Measurements from ENCODE around the gene ITK.
"Not testable (repeated sequence)": the region's sequence is repeated elsewhere in the genome, so short reads cannot be mapped to it uniquely, and the experiment has no call there.

GRCh38 chr5:157185122-157185521, 4.5 kb downstream of the ITK start:
- not testable (repeated sequence) for TF ChIP-seq FOXA1 (IDR thresholded peaks at IDR 0.05); SP1 (IDR thresholded peaks at IDR 0.05); JUND (IDR thresholded peaks at IDR 0.05); HNF4A (conservative IDR thresholded peaks at IDR 0.05); TAF1 (conservative IDR thresholded peaks at IDR 0.05); FOXA2 (IDR thresholded peaks at IDR 0.05); ZBTB33 (IDR thresholded peaks at IDR 0.05)
- TF ChIP-seq, protein P1, sequence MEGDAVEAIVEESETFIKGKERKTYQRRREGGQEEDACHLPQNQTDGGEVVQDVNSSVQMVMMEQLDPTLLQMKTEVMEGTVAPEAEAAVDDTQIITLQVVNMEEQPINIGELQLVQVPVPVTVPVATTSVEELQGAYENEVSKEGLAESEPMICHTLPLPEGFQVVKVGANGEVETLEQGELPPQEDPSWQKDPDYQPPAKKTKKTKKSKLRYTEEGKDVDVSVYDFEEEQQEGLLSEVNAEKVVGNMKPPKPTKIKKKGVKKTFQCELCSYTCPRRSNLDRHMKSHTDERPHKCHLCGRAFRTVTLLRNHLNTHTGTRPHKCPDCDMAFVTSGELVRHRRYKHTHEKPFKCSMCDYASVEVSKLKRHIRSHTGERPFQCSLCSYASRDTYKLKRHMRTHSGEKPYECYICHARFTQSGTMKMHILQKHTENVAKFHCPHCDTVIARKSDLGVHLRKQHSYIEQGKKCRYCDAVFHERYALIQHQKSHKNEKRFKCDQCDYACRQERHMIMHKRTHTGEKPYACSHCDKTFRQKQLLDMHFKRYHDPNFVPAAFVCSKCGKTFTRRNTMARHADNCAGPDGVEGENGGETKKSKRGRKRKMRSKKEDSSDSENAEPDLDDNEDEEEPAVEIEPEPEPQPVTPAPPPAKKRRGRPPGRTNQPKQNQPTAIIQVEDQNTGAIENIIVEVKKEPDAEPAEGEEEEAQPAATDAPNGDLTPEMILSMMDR (IDR thresholded peaks at IDR 0.05; ENCODE audit: low read depth, low read length, missing input control): not testable (repeated sequence)
- TF ChIP-seq, protein P2, sequence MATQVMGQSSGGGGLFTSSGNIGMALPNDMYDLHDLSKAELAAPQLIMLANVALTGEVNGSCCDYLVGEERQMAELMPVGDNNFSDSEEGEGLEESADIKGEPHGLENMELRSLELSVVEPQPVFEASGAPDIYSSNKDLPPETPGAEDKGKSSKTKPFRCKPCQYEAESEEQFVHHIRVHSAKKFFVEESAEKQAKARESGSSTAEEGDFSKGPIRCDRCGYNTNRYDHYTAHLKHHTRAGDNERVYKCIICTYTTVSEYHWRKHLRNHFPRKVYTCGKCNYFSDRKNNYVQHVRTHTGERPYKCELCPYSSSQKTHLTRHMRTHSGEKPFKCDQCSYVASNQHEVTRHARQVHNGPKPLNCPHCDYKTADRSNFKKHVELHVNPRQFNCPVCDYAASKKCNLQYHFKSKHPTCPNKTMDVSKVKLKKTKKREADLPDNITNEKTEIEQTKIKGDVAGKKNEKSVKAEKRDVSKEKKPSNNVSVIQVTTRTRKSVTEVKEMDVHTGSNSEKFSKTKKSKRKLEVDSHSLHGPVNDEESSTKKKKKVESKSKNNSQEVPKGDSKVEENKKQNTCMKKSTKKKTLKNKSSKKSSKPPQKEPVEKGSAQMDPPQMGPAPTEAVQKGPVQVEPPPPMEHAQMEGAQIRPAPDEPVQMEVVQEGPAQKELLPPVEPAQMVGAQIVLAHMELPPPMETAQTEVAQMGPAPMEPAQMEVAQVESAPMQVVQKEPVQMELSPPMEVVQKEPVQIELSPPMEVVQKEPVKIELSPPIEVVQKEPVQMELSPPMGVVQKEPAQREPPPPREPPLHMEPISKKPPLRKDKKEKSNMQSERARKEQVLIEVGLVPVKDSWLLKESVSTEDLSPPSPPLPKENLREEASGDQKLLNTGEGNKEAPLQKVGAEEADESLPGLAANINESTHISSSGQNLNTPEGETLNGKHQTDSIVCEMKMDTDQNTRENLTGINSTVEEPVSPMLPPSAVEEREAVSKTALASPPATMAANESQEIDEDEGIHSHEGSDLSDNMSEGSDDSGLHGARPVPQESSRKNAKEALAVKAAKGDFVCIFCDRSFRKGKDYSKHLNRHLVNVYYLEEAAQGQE (IDR thresholded peaks at IDR 0.05): not testable (repeated sequence)
